Epithelial cell of proximal tubule (primary cell): ENCODE data around the gene TNPO1. TPM values are rescaled to one million over a fixed set of nuclear protein-coding genes. Genes with fewer than 3 reads are reported as not detected.
"Not testable (repeated sequence)": the region's sequence is repeated elsewhere in the genome, so short reads cannot be mapped to it uniquely, and the experiment has no call there.

ENCODE experiments used
- DNase-seq: peaks from one replicate; pipeline ENCODE4 v3.0.0-alpha.2; 2011; ENCODE audit warnings: low read depth
- H3K4me3 ChIP-seq: 2 replicates; pipeline ENCODE4 v1.5.1; 2011; ENCODE audit warnings: low read depth, mild to moderate bottlenecking, low read length
- total RNA-seq: library from RNA; depleted of rRNA; stranded (reverse); fragments of >200 nt; gene quantifications from 2 replicates; pipeline ENCODE4 v1.2.3, GENCODE V29; 2015
- TF ChIP-seq, protein P1 (sequence below): conservative IDR thresholded peaks from 2 replicates; pipeline ENCODE4 v1.5.1; 2012; ENCODE audit warnings: low read depth, mild to moderate bottlenecking, low read length

Gene TNPO1
- total RNA-seq, 1 donor from 2014 or later: 68.1 TPM

DNA sequence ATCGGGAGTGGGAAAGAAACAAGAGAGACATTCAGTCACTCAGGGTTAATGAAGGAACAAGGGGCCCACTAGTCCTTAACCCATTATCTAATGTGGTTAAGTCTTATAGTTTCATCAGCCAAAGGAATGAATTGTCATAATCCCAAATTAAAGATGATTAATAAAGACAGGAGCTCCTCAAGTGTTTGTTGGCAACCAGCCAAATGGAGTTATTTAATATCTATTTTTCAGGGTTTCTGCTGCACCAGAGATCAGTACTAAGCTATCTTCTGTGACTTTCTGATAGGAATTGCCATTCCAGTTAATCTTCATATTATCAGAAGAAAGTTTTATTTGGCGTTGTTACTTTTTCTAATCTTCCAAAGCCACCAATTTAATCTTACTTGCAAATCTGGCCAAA, 105.4 kb downstream of the TNPO1 start:
- TF ChIP-seq, protein P1, sequence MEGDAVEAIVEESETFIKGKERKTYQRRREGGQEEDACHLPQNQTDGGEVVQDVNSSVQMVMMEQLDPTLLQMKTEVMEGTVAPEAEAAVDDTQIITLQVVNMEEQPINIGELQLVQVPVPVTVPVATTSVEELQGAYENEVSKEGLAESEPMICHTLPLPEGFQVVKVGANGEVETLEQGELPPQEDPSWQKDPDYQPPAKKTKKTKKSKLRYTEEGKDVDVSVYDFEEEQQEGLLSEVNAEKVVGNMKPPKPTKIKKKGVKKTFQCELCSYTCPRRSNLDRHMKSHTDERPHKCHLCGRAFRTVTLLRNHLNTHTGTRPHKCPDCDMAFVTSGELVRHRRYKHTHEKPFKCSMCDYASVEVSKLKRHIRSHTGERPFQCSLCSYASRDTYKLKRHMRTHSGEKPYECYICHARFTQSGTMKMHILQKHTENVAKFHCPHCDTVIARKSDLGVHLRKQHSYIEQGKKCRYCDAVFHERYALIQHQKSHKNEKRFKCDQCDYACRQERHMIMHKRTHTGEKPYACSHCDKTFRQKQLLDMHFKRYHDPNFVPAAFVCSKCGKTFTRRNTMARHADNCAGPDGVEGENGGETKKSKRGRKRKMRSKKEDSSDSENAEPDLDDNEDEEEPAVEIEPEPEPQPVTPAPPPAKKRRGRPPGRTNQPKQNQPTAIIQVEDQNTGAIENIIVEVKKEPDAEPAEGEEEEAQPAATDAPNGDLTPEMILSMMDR: no peak
- DNase-seq: no peak
- H3K4me3 ChIP-seq: no peak overlapping the region

DNA sequence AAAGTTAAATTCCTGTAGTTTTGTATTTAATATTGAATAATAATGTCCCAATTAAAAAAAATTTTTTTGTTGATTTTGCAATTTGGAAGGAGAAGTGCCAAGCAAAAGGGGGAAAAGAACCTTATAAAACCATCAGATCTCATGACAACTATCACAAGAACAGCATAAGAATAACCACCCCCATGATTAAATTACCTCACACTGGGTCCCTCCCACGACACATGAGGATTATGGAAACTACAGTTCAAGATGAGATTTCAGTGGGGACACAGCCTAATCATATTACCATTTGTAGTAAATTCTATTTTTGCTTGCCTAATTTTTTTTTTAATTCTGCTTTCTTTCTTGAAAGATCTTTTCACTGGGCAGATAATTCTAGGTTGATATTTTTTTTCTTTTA, 106.0 kb downstream of the TNPO1 start:
- TF ChIP-seq, protein P1: no peak
- no peak overlapping the region for H3K4me3 ChIP-seq

DNA sequence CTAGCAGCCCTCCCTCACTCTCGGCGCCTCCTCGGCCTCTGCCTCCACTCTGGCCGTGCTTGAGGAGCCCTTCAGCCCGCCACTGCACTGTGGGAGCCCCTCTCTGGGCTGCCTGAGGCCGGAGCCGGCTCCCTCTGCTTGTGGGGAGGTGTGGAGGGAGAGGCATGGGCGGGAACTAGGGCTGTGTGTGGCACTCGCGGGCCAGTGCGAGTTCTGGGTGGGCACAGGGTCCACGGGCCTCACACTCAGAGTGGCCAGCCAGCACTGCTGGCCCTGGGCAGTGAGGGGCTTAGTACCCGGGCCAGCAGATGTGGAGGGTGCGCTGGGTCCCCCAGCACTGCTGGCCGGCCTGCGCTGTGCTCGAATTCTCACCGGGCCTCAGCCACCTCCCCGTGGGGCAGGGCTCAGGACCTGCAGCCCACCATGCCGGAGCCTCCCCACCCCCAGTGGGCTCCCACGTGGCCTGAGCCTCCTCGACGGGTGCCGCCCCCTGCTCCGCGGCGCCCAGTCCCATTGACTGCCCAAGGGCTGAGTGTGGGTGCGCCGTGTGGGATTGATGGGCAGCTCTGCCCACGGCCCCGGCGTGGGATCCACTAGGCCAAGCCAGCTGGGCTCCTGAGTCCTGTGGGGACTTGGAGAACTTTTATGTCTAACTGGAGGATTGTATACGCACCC, 109.0 kb downstream of the TNPO1 start:
- H3K4me3 ChIP-seq: no peak overlapping the region
- TF ChIP-seq, protein P1: no peak
- no peak for DNase-seq

More for the DNA sequence above, 106.0 kb downstream of the TNPO1 start:
- DNase-seq: no peak

DNA sequence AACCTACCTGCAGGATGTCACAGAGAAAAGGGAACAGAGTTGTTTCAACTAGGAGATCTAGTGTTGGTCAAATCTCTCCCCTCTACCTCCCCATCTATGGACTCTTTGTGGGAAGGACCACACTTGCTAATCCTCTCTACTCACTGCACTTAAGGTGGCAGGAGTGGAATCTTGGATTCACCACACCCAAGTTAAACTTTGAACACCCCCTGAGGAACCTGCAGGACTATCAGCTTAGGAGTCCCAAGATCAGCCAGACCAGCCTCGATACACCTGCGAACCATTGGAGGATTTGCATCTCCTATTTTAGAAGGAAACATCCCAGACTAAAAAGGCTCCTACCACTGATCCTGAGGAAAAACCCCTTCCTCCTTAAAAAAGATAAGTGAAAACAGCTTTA, 116.2 kb downstream of the TNPO1 start:
- not testable (repeated sequence) for DNase-seq, H3K4me3 ChIP-seq

DNA sequence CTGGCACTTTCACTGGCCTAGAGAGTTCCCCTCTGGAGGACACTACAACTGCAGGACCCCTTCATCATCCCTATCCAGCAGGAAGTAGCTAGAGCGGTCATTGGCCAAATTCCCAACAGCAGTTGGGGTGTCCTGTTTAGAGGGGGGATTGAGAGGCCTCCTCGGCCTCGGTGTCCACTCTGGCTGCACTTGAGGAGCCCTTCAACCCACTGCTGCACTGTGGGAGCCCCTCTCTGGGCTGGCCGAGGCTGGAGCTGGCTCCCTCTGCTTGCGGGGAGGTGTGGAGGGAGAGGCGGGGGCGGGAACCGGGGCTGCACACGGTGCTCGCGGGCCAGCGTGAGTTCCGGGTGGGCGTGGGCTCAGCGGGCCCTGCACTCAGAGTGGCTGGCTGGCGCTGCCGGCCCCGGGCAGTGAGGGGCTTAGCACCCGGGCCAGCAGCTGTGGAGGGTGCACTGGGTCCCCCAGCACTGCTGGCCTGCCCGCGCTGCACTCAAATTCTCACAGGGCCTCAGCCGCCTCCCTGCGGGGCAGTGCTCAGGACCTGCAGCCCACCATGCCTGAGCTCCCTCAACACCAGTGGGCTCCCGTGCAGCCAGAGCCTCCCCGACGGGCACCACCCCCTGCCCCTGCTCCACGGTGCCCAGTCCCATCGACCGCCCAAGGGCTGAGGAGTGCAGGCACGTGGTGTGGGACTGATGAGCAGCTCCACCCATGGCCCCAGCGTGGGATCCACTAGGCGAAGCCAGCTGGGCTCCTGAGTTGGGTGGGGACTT, 118.7 kb downstream of the TNPO1 start:
- not testable (repeated sequence) for H3K4me3 ChIP-seq, DNase-seq

DNA sequence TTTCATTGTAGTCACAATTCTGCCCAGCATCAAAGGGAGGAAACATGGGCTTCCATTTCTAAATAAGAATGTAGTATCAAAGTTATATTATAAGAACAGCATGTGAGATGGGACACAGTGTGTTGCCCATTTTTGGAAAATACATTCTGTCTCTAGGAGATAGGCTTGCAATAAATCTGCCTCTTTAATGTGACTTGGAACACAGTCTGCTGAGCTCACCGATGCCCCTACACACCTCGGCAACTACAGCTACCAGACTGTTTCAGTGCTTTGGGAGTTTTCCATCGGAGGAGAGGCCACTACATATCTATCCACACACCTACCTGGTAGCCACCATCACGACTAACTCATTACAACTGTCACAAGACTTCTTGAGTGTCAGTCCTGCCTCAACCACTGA, 120.4 kb downstream of the TNPO1 start:
- no peak overlapping the region for H3K4me3 ChIP-seq
- TF ChIP-seq, protein P1: no peak
- DNase-seq: no peak

DNA sequence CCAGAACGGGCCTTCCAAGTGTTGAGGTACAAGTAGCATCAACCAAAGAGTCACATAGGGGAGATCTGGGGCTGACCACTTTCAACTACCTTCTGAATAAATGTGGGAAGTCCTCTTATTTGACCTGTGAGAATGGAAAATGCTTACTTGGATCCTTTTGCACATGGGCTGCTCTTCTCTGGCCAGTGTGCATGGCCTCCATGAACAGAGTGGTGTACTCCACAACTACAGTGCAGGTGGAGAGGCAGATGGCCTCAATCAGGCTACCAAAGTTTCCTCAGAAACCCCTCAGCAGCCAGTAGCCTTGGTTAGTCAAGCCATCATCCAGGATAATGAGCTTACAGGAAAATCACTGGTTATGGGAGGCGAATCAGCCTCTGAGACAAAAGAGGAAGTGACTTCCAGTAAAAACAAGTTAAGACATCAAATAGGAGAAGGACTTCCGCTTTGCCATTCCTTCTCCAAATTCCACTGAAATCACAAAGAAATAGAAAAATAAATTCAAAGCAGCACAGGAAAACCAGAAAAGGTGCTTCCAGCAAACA, 121.1 kb downstream of the TNPO1 start:
- DNase-seq: no peak
- H3K4me3 ChIP-seq: no peak overlapping the region
- TF ChIP-seq, protein P1: no peak

DNA sequence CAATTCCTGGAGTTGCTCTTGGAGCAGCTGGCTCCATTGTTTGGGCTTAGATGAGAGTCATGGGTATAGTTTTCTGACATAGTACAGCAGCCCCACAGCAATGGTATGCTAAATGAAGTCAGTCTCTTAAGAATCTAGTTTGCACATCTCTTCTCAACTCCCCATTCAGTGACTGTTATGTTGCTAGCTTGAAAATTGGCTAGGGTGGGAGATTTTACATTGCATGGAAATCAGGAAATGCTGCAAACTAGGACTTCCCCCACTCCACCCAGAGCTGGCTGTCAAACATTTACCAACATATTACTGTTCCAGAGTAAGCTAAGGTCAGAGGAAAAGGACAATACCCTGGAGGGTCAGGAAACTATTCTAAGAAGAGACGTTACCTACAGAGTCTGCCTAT, 121.7 kb downstream of the TNPO1 start:
- TF ChIP-seq, protein P1: no peak
- H3K4me3 ChIP-seq: no peak overlapping the region
- DNase-seq: peak; percentile 89
